Stimulated activated CD8-positive, alpha-beta memory T cell treated with anti-CD3 and anti-CD28 coated beads, Interleukin-7, amount 100 ng/mL, for 4 hours (primary cell): ENCODE results near the gene IMP3.
A peak's percentile ranks its signal among the peaks of the same experiment; 100 is the strongest.

Source experiments
- DNase-seq, 2 donors: peaks; one replicate each; pipeline ENCODE4 v3.0.0-alpha.2; 2020; ENCODE audit warnings: low read depth in 2 of 2

The IMP3 gene

GRCh38 chr15:75620841-75621391 lies 19.1 kb downstream of the IMP3 start:
- DNase-seq: no peak

DNA sequence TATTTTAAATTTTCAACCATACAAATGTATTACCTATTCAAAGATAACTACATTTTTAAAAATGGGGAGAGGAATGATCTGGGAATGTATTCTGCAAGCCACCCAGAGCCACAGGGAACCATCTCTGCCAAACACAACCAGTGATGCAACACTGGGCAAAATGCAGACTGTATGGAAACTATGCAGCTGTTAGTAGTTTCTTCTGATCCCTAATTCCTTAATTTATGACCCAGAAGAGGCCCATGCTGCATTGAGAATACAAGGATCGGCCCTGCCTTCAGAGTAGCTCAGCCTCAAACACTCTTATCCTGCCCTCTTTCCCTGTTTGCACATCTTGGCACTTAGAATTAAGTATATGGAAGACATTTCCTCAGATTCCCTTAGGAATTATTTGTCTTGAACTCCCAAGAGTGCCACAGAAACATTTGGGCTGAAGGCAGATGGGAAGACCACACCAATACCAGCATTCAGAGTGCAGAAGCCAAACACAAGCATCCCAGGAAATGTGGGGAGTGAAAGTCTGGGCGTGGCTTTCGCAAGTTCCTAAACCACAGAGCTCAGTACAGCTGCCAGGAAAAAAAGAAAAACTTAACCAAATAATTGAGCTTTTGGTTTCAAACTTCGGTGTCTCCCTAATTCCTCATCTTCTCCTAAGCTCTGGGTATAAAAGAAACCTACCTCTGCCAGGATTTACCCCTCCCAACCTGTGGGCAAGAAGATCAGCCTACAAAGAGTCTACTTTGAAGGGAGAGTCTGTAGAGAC lies 19.8 kb downstream of the IMP3 start:
- no peak for DNase-seq

DNA sequence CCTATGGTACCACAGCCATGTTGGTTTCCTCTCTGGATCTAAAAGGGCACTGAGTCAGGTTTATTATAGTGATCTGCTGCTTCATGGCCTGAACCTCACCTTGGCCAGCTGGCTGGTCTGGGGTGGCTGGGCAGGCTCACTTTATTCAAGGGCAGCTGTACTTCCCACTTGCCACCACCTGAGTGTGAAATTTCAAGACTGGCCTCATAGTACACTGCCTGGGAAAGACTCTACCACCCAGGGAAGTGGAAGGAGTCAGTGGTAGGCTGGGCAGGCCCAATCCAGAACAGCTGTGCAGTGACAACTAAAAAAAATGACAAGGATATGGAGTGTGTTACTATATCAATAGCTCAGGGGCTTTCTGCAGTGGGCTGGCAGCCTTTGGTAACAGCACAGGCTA lies 23.3 kb downstream of the IMP3 start:
- no peak for DNase-seq

- peak in 1 of 2 donors; percentile 10 for DNase-seq
These were observed 33.0 kb downstream of the IMP3 start for GRCh38 chr15:75606711-75607699.

DNA sequence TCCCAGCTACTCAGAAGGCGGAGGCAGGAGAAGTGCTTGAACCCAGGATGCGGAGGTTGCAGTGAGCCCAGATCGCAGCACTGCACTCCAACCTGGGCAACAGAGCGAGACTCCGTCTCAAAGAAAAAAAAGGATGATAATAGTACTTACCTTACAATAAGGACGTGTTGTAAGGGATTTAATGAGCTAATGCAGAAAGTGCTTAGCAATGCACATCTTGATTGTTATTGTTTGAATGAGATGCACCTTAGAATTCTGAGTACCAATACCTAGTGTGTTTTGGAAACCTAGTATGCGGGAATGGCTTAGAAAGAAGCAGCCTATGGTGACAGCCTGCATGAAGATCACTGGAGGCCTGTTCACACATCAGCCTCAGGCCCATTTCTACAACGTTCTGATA lies 34.0 kb downstream of the IMP3 start:
- no peak for DNase-seq

GRCh38 chr15:75599401-75599800 lies 40.6 kb downstream of the IMP3 start:
- no peak for DNase-seq

DNA sequence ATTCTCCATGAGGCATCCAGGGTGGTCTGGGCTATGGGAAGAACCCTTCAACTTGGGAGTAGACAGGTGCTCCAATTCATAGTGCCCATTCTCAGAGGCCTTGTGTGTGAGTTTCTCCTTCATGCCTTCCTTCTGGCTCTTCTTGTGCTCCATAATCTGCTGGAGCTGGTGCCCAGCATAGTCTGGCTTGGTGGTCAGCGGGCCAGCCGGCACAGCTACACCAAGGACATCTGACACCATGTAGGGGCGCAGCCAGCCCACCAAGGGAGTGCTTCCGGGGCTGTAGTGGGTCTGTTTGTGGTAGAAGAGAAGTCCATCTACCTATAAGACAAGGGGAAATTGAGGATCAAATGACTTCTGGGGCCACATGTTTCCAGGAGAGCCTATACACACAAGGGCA lies 41.7 kb downstream of the IMP3 start:
- DNase-seq: no peak

- peak in 1 of 2 donors; percentile 34 for DNase-seq
These were observed 42.2 kb downstream of the IMP3 start for GRCh38 chr15:75597667-75598341.

- DNase-seq: no peak
These were observed 43.2 kb downstream of the IMP3 start for GRCh38 chr15:75596703-75597345.

DNA sequence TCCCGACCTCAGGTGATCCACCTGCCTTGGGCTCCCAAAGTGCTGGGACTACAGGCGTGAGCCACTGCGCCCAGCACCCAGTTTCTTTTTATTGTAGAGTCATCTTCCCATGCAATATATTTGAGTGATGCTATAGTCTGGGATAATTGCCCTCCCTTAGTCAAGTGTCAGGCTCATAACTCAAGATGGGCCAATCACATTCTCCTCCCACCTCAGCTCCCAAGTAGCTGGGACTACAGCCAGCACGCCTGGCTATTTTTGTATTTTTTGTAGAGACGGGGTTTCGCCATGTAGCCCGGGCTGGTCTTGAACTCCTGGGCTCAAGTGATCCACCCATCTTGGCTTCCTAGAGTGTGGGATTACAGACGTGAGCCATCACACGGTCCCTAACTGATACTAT lies 45.7 kb downstream of the IMP3 start:
- DNase-seq: no peak

DNA sequence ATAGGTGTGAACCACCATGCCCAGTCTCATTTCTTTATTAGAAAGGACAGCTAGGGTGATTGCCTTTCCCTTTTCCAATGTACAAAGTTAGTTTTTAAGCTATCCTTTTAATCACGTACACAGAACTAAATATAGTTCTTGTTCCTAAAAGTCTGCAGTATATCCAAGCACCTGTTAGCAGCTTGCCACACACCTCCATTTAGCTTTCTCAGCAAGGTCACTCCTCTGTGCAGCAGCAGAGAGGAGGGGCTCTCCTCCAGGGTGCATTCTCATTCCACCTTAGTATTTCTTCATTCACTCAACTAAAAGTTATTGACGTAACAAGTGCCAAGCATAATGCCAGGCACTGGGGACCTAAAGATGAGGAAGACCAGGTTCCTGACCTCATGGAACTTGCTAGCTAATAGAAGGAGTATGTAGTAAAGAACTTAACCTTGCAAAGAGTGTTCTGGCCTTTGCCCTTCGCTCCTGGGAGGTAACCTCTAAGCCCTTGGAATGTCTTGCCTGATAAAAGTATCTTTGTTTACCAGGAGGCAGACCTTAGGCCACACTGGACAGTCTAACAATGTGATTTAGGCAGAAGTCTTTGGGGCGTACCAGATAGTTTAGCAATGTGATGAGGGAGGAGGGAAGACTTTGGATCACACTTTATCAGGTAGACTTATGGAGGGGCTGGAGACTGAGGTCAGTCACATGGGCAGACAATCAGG lies 48.2 kb downstream of the IMP3 start:
- DNase-seq: no peak

GRCh38 chr15:75590239-75590638 lies 49.8 kb downstream of the IMP3 start:
- DNase-seq: no peak
